H1 (cell line): ENCODE data around the gene HACD3. TPM values are rescaled to one million over a fixed set of nuclear protein-coding genes. Genes with fewer than 3 reads are reported as not detected.

Experiments used
- CTBP2 ChIP-seq: IDR thresholded peaks from 2 replicates; pipeline ENCODE4 v1.7.0; 2011; ENCODE audit warnings: borderline replicate concordance, mild to moderate bottlenecking, moderate library complexity, mixed read lengths, low read length; ENCODE audit not compliant: insufficient read depth, insufficient read length
- MAFK ChIP-seq: IDR thresholded peaks from 2 replicates; pipeline ENCODE4 v1.6.1; 2012; ENCODE audit warnings: low read depth, mild to moderate bottlenecking, improper control_type of control experiment, low read length
- POLR2AphosphoS5 ChIP-seq: IDR thresholded peaks from 2 replicates; pipeline ENCODE4 v1.6.1; 2011; ENCODE audit warnings: low read depth, low read length
- polyA plus RNA-seq, 7 experiments: library from polyadenylated mRNA; depleted of rRNA in 3 of 7; stranded (reverse) in 5 of 7; unstranded in 2 of 7; fragments of >200 nt in 5 of 7; fragments of 200-250 nt in 2 of 7; gene quantifications; 1 replicate in 5 of 7; 2 replicates in 1 of 7; 4 replicates in 1 of 7; pipeline versions ENCODE4 v1.2.1 to v1.2.3, GENCODE V29; 2011 to 2013; ENCODE audit warnings: missing spikeins in 2 of 7, mixed read lengths in 2 of 7
- total RNA-seq: library from RNA; stranded (reverse); fragmentation: NEBNext Ultra II Directional; extraction: Animal tissue kit (Norgen Biotek cat#: 25700); gene quantifications from 2 replicates; pipeline ENCODE4 v1.2.1, GENCODE V29; 2021
- TF ChIP-seq, protein P1 (sequence below): IDR thresholded peaks from 2 replicates; pipeline ENCODE4 v1.6.1; 2011; ENCODE audit warnings: low read length, improper control_type of control experiment

Gene HACD3
- total and polyA plus RNA-seq, 2 of the 8 experiments (the other 6 are each of a cell fraction or from before 2014, with no cell fraction given), result 78.8 to 120 TPM

GRCh38 chr15:65524226-65524625 lies 6.0 kb upstream of the HACD3 start (continued):
- TF ChIP-seq, protein P1, sequence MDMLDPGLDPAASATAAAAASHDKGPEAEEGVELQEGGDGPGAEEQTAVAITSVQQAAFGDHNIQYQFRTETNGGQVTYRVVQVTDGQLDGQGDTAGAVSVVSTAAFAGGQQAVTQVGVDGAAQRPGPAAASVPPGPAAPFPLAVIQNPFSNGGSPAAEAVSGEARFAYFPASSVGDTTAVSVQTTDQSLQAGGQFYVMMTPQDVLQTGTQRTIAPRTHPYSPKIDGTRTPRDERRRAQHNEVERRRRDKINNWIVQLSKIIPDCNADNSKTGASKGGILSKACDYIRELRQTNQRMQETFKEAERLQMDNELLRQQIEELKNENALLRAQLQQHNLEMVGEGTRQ, result no peak
- no peak for TF ChIP-seq MAFK
- TF ChIP-seq CTBP2, result no peak
- TF ChIP-seq POLR2AphosphoS5, result no peak
